Measurements from ENCODE around the gene CACNA1B. TPM values are rescaled to one million over a fixed set of nuclear protein-coding genes. Genes with fewer than 3 reads are reported as not detected.

Gene CACNA1B
- total and polyA plus RNA-seq, 2 experiments from 2014 or later = 0.39 to 0.60 TPM

DNA sequence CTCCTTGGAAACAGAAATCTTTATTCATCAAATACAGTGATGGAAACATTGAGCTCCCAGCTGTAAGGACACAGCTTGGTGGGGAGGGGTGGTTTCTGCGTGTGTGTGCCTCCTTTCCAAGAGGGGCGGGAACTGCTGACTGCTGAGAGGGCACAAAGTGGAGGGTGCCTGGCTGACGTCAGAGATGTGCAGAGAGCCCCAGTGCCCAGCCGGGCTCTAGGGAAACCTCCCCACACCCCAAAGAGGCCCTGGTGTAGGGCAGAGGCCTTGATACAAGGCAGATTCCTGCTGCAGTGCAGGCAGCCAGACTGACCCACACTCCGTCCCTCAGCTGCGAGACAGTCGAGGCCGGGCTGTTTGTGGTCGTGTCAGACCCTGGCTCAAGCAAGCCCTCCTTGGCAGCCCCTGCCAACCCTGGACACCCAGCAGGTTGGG lies 191.0 kb downstream of the CACNA1B start:
- Histone ChIP-seq H3K27ac (no peak overlapping the region), H3K36me3 (no peaks in the 10 kb centered on the region), H3K4me1 (ENCODE audit: low read depth) (no peaks in the 10 kb centered on the region), H3K27me3 (no peaks in the 10 kb centered on the region), H3K9me3 (ENCODE audit: low read depth) (no peaks in the 10 kb centered on the region), H3K4me3 (no peak overlapping the region)
- TF ChIP-seq, protein P1, sequence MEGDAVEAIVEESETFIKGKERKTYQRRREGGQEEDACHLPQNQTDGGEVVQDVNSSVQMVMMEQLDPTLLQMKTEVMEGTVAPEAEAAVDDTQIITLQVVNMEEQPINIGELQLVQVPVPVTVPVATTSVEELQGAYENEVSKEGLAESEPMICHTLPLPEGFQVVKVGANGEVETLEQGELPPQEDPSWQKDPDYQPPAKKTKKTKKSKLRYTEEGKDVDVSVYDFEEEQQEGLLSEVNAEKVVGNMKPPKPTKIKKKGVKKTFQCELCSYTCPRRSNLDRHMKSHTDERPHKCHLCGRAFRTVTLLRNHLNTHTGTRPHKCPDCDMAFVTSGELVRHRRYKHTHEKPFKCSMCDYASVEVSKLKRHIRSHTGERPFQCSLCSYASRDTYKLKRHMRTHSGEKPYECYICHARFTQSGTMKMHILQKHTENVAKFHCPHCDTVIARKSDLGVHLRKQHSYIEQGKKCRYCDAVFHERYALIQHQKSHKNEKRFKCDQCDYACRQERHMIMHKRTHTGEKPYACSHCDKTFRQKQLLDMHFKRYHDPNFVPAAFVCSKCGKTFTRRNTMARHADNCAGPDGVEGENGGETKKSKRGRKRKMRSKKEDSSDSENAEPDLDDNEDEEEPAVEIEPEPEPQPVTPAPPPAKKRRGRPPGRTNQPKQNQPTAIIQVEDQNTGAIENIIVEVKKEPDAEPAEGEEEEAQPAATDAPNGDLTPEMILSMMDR (IDR thresholded peaks at IDR 0.05; ENCODE audit: low read depth, low read length) = no peak
- no peak for DNase-seq (ENCODE audit: low read depth in 1 of 2, low spot score in 1 of 2)

DNA sequence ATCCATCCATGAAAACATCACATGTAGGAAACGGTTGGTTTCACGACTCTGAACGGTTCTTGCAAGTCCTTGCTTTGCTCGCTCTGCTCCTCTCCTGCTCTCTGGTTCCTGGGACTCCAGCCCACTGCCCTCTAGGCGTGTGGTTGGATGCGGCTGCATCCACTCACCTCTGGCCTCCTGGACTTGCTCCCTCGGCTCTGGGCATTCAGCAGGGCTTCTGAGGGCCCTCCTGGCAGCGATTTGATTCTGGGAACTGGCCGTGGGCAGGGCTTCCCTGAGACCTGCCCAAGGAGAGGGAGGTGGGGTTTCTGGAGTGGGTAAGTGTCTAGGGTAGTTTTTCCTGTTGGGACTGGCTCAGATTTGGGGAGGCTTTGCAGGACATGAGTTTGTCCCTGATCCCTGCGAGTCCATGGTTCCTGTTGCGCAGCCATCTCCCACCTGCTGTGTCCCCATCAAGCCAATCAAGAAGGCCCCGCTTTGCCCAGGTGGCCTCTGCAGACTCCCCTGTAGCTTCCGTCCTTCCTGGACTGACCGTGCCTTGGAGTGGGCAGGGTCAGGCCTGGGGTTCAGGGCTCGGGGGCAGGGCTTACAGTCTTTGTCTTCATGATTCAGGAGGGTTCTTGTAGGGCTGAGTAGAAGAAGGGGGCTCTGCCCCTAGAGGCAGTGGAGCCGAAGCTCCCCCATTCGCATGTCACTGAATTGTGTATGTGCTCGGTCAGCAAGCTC lies 192.3 kb downstream of the CACNA1B start:
- no peaks in the 10 kb centered on the region for H3K36me3 ChIP-seq
- no peak overlapping the region for H3K27ac ChIP-seq
- DNase-seq (ENCODE audit: low read depth in 1 of 2, low spot score in 1 of 2) = no peak
- H3K4me1 ChIP-seq (ENCODE audit: low read depth) = no peaks in the 10 kb centered on the region
- TF ChIP-seq, protein P1 (IDR thresholded peaks at IDR 0.05; ENCODE audit: low read depth, low read length) = no peak
- H3K9me3 ChIP-seq (ENCODE audit: low read depth) = no peaks in the 10 kb centered on the region
- no peak overlapping the region for H3K4me3 ChIP-seq
- no peaks in the 10 kb centered on the region for H3K27me3 ChIP-seq

DNA sequence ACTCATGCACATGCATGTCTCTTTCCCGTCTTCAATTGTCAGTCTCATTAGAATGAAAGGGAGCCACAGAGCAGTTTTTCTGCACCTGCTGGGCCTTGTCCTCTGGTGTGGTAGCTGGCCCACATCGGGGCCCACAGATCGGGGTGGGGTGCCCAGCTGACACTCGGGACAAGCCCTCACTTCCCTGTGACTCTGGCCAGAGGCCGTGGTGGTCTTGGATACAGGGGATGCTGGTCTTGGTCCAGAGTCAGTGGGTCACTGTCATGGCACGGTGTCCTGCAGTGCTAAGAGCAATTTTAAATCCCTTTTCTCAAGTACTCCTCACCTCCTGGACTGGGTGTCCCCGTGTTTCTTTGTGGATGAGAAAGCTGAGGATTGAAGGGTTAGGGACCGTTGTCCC lies 193.2 kb downstream of the CACNA1B start:
- Histone ChIP-seq H3K36me3 (no peaks in the 10 kb centered on the region), H3K9me3 (ENCODE audit: low read depth) (no peaks in the 10 kb centered on the region), H3K4me1 (ENCODE audit: low read depth) (no peaks in the 10 kb centered on the region), H3K27me3 (no peaks in the 10 kb centered on the region), H3K27ac (no peak overlapping the region), H3K4me3 (no peak overlapping the region)
- DNase-seq (ENCODE audit: low read depth in 1 of 2, low spot score in 1 of 2) = no peak
- TF ChIP-seq, protein P1 (IDR thresholded peaks at IDR 0.05; ENCODE audit: low read depth, low read length) = no peak

DNA sequence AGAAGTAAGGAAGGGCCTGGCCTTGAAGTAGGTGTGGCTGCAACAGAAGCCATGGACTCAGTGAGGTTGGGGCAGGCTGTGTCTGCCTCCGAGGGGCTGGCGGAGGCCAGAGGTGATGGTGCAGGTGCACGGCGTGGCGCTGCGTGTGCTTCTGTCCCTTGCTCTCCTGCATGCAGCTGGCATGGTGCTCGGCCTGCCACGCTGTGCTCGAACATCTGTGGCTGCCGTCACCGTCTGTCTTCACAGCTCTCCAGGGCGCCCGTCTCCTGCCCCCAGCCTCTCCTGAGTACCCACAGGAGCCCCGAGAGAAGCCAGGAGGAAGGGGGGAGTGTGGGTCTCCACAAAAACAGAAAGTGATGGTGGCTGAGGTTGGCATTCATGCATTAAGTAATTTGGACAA lies 193.7 kb downstream of the CACNA1B start:
- Histone ChIP-seq H3K4me1 (ENCODE audit: low read depth) (no peaks in the 10 kb centered on the region), H3K27ac (no peak overlapping the region), H3K27me3 (no peaks in the 10 kb centered on the region), H3K4me3 (no peak overlapping the region), H3K36me3 (no peaks in the 10 kb centered on the region), H3K9me3 (ENCODE audit: low read depth) (no peaks in the 10 kb centered on the region)
- TF ChIP-seq, protein P1 (IDR thresholded peaks at IDR 0.05; ENCODE audit: low read depth, low read length) = no peak
- no peak for DNase-seq (ENCODE audit: low read depth in 1 of 2, low spot score in 1 of 2)

DNA sequence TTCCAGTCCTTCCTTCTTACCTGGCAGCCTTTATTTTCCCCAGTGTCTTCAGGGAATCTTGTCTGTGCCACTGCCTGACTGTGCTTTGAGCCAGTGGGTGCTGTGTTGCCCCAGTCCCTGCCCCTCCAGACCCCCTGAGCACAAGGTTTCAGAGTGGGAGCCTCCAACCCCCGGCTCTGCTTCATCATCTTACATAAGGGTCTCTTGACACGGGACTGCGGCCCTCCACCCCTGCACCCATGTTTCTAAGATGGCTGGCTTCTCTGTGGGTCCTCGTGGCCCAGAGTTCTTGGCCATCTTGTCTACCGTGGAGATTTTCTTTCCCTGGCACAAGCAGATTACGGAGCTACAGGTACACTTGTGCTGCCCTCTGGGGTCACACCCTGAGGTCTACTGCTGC lies 194.1 kb downstream of the CACNA1B start:
- TF ChIP-seq, protein P1 (IDR thresholded peaks at IDR 0.05; ENCODE audit: low read depth, low read length) = no peak
- Histone ChIP-seq H3K4me1 (ENCODE audit: low read depth) (no peaks in the 10 kb centered on the region), H3K9me3 (ENCODE audit: low read depth) (no peaks in the 10 kb centered on the region), H3K27ac (no peak overlapping the region), H3K36me3 (no peaks in the 10 kb centered on the region), H3K27me3 (no peaks in the 10 kb centered on the region), H3K4me3 (no peak overlapping the region)
- no peak for DNase-seq (ENCODE audit: low read depth in 1 of 2, low spot score in 1 of 2)
